Neural progenitor cell (in vitro differentiated cells): ENCODE results near the gene PRUNE2. TPM values are rescaled to one million over a fixed set of nuclear protein-coding genes. Genes with fewer than 3 reads are reported as not detected.

Experiments used
- DNase-seq: peaks from one replicate; pipeline ENCODE4 v3.0.0-alpha.2; 2016; ENCODE audit warnings: low spot score
- H2AFZ ChIP-seq: fragments of 200-600 bp; sonication (generic); replicated peaks from 2 replicates; pipeline ENCODE4 v1.6.1; 2016; ENCODE audit warnings: antibody characterized with exemption
- H3F3A ChIP-seq: fragments of 200-600 bp; sonication (generic); 2 replicates; pipeline ENCODE4 v1.6.1; 2016; ENCODE audit warnings: antibody characterized with exemption, low read depth
- H3K27ac ChIP-seq: fragments of 200-600 bp; sonication (generic); 2 replicates; pipeline ENCODE4 v1.5.1; 2016; ENCODE audit warnings: mild to moderate bottlenecking
- H3K27me3 ChIP-seq: fragments of 200-600 bp; sonication (generic); 2 replicates; pipeline ENCODE4 v1.6.1; 2016; ENCODE audit warnings: mild to moderate bottlenecking, moderate library complexity
- H3K36me3 ChIP-seq: fragments of 200-600 bp; sonication (generic); 2 replicates; pipeline ENCODE4 v1.5.1; 2016
- H3K4me1 ChIP-seq: fragments of 200-600 bp; sonication (generic); 2 replicates; pipeline ENCODE4 v1.6.1; 2016; ENCODE audit warnings: mixed run types
- H3K4me2 ChIP-seq: fragments of 200-600 bp; sonication (generic); 2 replicates; pipeline ENCODE4 v1.6.1; 2016
- H3K4me3 ChIP-seq: fragments of 200-600 bp; sonication (generic); 2 replicates; pipeline ENCODE4 v1.5.1; 2016
- H3K79me2 ChIP-seq: fragments of 200-600 bp; sonication (generic); 2 replicates; pipeline ENCODE4 v1.6.1; 2016; ENCODE audit warnings: low read depth
- H3K9ac ChIP-seq: fragments of 200-600 bp; sonication (generic); 2 replicates; pipeline ENCODE4 v1.6.1; 2016
- H3K9me3 ChIP-seq: fragments of 200-600 bp; sonication (generic); 2 replicates; pipeline ENCODE4 v1.5.1; 2016; ENCODE audit warnings: low read depth
- H4K20me1 ChIP-seq: fragments of 200-600 bp; sonication (generic); 2 replicates; pipeline ENCODE4 v1.6.1; 2016; ENCODE audit warnings: low read depth
- H3K27ac Mint-ChIP-seq: 3 replicates; pipeline ENCODE4 v1.8.0; 2021; ENCODE audit warnings: mixed read lengths
- H3K27me3 Mint-ChIP-seq: 2 replicates; pipeline ENCODE4 v1.8.0; 2022; ENCODE audit warnings: low read depth, mild to moderate bottlenecking, inconsistent platforms, moderate library complexity, mixed read lengths; ENCODE audit not compliant: insufficient read depth
- H3K36me3 Mint-ChIP-seq: 3 replicates; pipeline ENCODE4 v1.8.0; 2021; ENCODE audit warnings: mixed read lengths
- H3K4me1 Mint-ChIP-seq: 3 replicates; pipeline ENCODE4 v1.8.0; 2021; ENCODE audit warnings: mixed read lengths
- H3K4me3 Mint-ChIP-seq: 3 replicates; pipeline ENCODE4 v1.8.0; 2021; ENCODE audit warnings: mild to moderate bottlenecking, moderate library complexity, mixed read lengths
- H3K9me3 Mint-ChIP-seq: 3 replicates; pipeline ENCODE4 v1.8.0; 2020; ENCODE audit warnings: mixed read lengths
- EZH2 ChIP-seq: fragments of 200-600 bp; sonication (generic); IDR thresholded peaks from 2 replicates; pipeline ENCODE4 v1.6.1; 2017; ENCODE audit warnings: antibody characterized with exemption, mild to moderate bottlenecking, moderate library complexity
- EZH2phosphoT487 ChIP-seq: fragments of 200-600 bp; sonication (generic); IDR thresholded peaks from 2 replicates; pipeline ENCODE4 v1.6.1; 2017; ENCODE audit warnings: antibody characterized with exemption
- total RNA-seq: library from RNA; depleted of rRNA; stranded (reverse); fragments of >200 nt; gene quantifications from 2 replicates; pipeline ENCODE4 v1.2.3, GENCODE V29; 2015; ENCODE audit warnings: low replicate concordance
- TF ChIP-seq, protein P1 (sequence below): fragments of 200-600 bp; sonication (generic); IDR thresholded peaks from 2 replicates; pipeline ENCODE4 v1.5.1; 2017; ENCODE audit warnings: antibody characterized with exemption, mild to moderate bottlenecking

Gene PRUNE2
- total RNA-seq, 1 donor from 2014 or later, result 28.2 TPM

DNA sequence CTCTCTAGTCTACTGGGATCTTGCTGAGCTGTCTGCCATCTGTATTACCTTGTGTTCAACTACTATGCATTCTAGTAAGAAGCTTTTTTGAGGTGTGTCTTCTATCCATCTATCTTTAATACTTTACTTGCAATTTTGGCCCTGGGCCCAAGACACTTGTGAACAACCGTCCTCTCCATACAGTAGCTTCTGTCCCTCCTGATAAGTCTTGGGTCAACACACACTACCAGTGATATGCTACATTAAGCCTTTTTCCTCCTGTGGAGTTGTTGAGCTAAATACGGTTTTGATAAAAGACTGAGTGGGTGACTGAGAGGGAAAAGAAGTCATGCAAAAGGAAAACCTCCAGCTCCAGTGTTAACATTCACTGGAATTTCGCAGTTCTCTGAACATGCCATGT lies 275.0 kb downstream of the PRUNE2 start:
- Histone ChIP-seq H3K27me3 (no peaks in the 10 kb centered on the region), H3K4me2 (no peak overlapping the region), H3K79me2 (no peaks in the 10 kb centered on the region), H4K20me1 (no peaks in the 10 kb centered on the region), H3K4me1 (no peaks in the 10 kb centered on the region), H3K27ac (no peak overlapping the region), H3K9me3 (no peaks in the 10 kb centered on the region), H2AFZ (no peak overlapping the region), H3K36me3 (no peaks in the 10 kb centered on the region), H3F3A (no peaks in the 10 kb centered on the region), H3K9ac (no peak overlapping the region), H3K4me3 (no peak overlapping the region)
- Mint-ChIP-seq H3K36me3 (peaks cover 2% of the 10 kb centered on the region), H3K27ac (no peak overlapping the region), H3K27me3 (no peaks in the 10 kb centered on the region), H3K9me3 (no peaks in the 10 kb centered on the region), H3K4me3 (no peak overlapping the region), H3K4me1 (no peaks in the 10 kb centered on the region)
- DNase-seq, result no peak
- TF ChIP-seq EZH2 (no peak), EZH2phosphoT487 (no peak)
- TF ChIP-seq, protein P1, sequence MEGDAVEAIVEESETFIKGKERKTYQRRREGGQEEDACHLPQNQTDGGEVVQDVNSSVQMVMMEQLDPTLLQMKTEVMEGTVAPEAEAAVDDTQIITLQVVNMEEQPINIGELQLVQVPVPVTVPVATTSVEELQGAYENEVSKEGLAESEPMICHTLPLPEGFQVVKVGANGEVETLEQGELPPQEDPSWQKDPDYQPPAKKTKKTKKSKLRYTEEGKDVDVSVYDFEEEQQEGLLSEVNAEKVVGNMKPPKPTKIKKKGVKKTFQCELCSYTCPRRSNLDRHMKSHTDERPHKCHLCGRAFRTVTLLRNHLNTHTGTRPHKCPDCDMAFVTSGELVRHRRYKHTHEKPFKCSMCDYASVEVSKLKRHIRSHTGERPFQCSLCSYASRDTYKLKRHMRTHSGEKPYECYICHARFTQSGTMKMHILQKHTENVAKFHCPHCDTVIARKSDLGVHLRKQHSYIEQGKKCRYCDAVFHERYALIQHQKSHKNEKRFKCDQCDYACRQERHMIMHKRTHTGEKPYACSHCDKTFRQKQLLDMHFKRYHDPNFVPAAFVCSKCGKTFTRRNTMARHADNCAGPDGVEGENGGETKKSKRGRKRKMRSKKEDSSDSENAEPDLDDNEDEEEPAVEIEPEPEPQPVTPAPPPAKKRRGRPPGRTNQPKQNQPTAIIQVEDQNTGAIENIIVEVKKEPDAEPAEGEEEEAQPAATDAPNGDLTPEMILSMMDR, result no peak

DNA sequence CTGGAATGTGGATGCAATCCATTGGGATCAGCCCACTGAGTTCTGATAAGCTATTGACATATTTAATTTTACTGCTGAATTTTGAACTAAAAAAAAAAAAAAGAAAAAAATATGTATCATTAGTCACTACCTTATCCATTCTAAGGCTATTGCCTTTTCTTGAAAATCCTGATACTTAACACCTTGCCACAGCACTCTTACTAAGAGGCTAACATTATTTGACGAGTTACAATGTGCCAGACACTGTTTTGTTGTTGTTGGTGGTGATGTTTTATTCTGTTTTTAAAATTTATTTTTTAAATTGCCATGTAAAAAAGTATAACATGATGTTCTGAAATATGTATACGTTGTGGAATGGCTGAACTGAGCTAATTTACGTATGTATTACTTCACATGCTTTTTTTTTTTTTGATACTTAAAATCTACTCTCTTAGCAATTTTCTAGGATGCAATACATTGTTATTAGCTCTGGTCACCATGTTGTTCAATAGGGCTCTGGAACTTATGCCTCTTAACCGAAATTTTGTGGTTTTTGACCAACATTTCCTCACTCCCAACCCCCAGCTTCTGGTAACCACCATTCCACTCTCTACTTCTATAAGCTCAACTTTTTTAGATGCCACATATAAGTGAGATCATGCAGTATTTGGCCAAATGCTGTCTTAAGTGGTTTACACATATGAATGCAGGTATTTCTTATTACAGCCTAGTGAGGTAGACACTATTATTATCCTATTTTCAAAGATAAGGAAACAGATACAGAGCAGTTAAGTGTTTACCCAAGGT lies 276.5 kb downstream of the PRUNE2 start:
- no peaks in the 10 kb centered on the region for H3K9me3 Mint-ChIP-seq
- no peaks in the 10 kb centered on the region for H4K20me1 ChIP-seq

DNA sequence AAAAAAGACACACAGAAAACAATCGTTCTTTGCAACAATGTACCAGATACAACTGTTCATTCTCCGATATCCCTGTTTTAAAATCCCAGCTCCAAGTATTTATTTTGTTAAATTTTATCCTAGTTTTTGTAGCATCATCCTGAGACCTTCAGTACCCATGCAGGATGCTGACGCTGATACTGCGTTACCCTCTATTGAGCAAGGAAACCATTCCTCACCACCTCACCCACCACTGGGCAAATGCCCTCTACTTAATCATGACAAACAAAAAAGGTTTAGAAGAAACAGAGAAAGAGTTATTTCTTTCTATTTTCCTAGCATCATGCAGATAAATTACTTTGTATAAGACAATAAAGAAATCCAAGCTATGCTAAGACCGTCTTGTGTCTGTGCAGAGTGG lies 277.8 kb downstream of the PRUNE2 start:
- Histone ChIP-seq H3K4me2 (no peak overlapping the region), H4K20me1 (no peaks in the 10 kb centered on the region), H3K9me3 (no peaks in the 10 kb centered on the region), H3K27ac (no peak overlapping the region), H3K27me3 (no peaks in the 10 kb centered on the region), H3K4me3 (no peak overlapping the region), H3K4me1 (peaks cover 11% of the 10 kb centered on the region), H3K36me3 (no peaks in the 10 kb centered on the region), H3K79me2 (no peaks in the 10 kb centered on the region), H2AFZ (no peak overlapping the region), H3K9ac (no peak overlapping the region), H3F3A (no peaks in the 10 kb centered on the region)
- H3K36me3 Mint-ChIP-seq, result peaks cover 2% of the 10 kb centered on the region
- TF ChIP-seq, protein P1, result no peak
- TF ChIP-seq EZH2phosphoT487 (no peak), EZH2 (no peak)
- peaks cover 2% of the 10 kb centered on the region for H3K27me3 Mint-ChIP-seq
- no peak for DNase-seq
- no peak overlapping the region for H3K4me3 Mint-ChIP-seq
- H3K9me3 Mint-ChIP-seq, result no peaks in the 10 kb centered on the region
- H3K27ac Mint-ChIP-seq, result no peak overlapping the region
- H3K4me1 Mint-ChIP-seq, result peaks cover 18% of the 10 kb centered on the region

More for the DNA sequence above, 276.5 kb downstream of the PRUNE2 start:
- H3K4me3 ChIP-seq, result no peak overlapping the region
- no peak overlapping the region for H3K9ac ChIP-seq
- Mint-ChIP-seq H3K27me3 (no peaks in the 10 kb centered on the region), H3K4me1 (peaks cover 8% of the 10 kb centered on the region), H3K36me3 (peaks cover 2% of the 10 kb centered on the region), H3K27ac (no peak overlapping the region), H3K4me3 (no peak overlapping the region)
- no peaks in the 10 kb centered on the region for H3K9me3 ChIP-seq
- H3F3A ChIP-seq, result no peaks in the 10 kb centered on the region
- H3K4me1 ChIP-seq, result peaks cover 4% of the 10 kb centered on the region
- H3K36me3 ChIP-seq, result no peaks in the 10 kb centered on the region
- TF ChIP-seq EZH2 (no peak), EZH2phosphoT487 (no peak)
- TF ChIP-seq, protein P1, result no peak
- no peak overlapping the region for H3K27ac ChIP-seq
- H3K79me2 ChIP-seq, result no peaks in the 10 kb centered on the region
- no peak for DNase-seq
- H2AFZ ChIP-seq, result no peak overlapping the region
- H3K4me2 ChIP-seq, result no peak overlapping the region
- H3K27me3 ChIP-seq, result no peaks in the 10 kb centered on the region
